Sigmoid colon (tissue), 3 donors: ENCODE results near the gene TMEM263.

ENCODE experiments used
- POLR2A ChIP-seq, 2 donors: fragments of 450-650 bp; IDR thresholded peaks; one replicate each; pipeline ENCODE4 v1.6.1; 2016; ENCODE audit warnings: antibody characterized with exemption in 2 of 2, mild to moderate bottlenecking in 2 of 2, moderate library complexity in 2 of 2
- TF ChIP-seq, protein P1 (sequence below), 4 experiments: fragments of 450-650 bp in 3 of 4; fragments of 200-600 bp in 1 of 4; IDR thresholded peaks; one replicate each; pipeline ENCODE4 v1.5.1; 2016 to 2019; ENCODE audit warnings: antibody characterized with exemption in 4 of 4, mild to moderate bottlenecking in 3 of 4, moderate library complexity in 2 of 4

DNA sequence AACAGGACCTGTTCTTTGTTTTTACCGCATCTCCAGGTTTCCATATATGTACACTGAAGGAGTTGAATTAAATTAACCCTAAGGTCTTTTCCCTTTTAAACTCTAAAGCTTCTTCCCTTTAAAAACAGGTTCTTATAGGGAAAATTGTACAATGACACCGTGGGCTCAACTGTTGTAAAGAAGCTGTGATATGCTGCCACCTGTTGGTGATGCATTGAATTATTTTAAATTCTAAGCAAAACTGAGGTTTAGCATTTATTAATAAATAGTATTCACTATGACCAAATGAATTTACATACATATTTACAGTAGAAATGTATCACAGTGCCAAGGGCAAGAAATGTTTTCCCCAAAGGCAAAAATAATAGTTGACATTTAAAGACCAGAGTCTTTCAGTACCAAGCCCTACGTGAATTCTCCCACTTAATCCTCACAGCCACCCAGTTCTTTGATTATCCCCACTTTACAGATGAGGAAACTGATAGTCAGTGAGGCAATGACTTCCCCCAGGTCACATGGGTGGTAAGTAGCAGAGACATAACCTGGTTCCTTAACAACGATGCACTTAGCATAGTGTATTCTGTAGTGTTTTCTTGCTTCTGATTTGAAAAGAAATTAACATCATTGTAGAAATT is 35.7 kb upstream of the TMEM263 start:
- no peak for TF ChIP-seq POLR2A (IDR thresholded peaks at IDR 0.05)
- TF ChIP-seq, protein P1, sequence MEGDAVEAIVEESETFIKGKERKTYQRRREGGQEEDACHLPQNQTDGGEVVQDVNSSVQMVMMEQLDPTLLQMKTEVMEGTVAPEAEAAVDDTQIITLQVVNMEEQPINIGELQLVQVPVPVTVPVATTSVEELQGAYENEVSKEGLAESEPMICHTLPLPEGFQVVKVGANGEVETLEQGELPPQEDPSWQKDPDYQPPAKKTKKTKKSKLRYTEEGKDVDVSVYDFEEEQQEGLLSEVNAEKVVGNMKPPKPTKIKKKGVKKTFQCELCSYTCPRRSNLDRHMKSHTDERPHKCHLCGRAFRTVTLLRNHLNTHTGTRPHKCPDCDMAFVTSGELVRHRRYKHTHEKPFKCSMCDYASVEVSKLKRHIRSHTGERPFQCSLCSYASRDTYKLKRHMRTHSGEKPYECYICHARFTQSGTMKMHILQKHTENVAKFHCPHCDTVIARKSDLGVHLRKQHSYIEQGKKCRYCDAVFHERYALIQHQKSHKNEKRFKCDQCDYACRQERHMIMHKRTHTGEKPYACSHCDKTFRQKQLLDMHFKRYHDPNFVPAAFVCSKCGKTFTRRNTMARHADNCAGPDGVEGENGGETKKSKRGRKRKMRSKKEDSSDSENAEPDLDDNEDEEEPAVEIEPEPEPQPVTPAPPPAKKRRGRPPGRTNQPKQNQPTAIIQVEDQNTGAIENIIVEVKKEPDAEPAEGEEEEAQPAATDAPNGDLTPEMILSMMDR (IDR thresholded peaks at IDR 0.05): peak; percentile 51 to 80 (median 73)
